ENCODE results near the gene ETNK2.

GRCh38 chr1:204191456-204191855 is 39.6 kb upstream of the ETNK2 start:
- TF ChIP-seq, protein P1, sequence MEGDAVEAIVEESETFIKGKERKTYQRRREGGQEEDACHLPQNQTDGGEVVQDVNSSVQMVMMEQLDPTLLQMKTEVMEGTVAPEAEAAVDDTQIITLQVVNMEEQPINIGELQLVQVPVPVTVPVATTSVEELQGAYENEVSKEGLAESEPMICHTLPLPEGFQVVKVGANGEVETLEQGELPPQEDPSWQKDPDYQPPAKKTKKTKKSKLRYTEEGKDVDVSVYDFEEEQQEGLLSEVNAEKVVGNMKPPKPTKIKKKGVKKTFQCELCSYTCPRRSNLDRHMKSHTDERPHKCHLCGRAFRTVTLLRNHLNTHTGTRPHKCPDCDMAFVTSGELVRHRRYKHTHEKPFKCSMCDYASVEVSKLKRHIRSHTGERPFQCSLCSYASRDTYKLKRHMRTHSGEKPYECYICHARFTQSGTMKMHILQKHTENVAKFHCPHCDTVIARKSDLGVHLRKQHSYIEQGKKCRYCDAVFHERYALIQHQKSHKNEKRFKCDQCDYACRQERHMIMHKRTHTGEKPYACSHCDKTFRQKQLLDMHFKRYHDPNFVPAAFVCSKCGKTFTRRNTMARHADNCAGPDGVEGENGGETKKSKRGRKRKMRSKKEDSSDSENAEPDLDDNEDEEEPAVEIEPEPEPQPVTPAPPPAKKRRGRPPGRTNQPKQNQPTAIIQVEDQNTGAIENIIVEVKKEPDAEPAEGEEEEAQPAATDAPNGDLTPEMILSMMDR (IDR thresholded peaks at IDR 0.05) = no peak
- no peak for TF ChIP-seq POLR2A (IDR thresholded peaks at IDR 0.05)

Measured in testis (tissue), 2 donors.